Astrocyte (in vitro differentiated cells and primary cell): ENCODE results near the gene ANKRD13C. TPM values are rescaled to one million over a fixed set of nuclear protein-coding genes. Genes with fewer than 3 reads are reported as not detected.

Experiments used
- DNase-seq: peaks from one replicate; pipeline ENCODE4 v3.0.0-alpha.2; 2010; ENCODE audit warnings: low read depth
- FAIRE-seq: peaks from 2 replicates; lab custom pipeline; 2011; peaks lifted over from hg19 to GRCh38; lab: Jason Lieb, UNC
- H2AFZ ChIP-seq: 2 replicates; pipeline ENCODE4 v1.6.0; 2012; ENCODE audit warnings: low read depth, low read length, inconsistent platforms
- H3K27ac ChIP-seq: 2 replicates; pipeline ENCODE4 v1.5.1; 2011; ENCODE audit warnings: low read depth, low read length, inconsistent platforms
- H3K27me3 ChIP-seq: 2 replicates; pipeline ENCODE4 v1.6.0; 2011; ENCODE audit warnings: low read length, inconsistent platforms; ENCODE audit not compliant: insufficient read depth
- H3K36me3 ChIP-seq: 2 replicates; pipeline ENCODE4 v1.5.1; 2011; ENCODE audit warnings: low read length, inconsistent platforms; ENCODE audit not compliant: insufficient read depth
- H3K4me1 ChIP-seq: 2 replicates; pipeline ENCODE4 v1.5.1; 2011; ENCODE audit warnings: low read length, inconsistent platforms; ENCODE audit not compliant: insufficient read depth
- H3K4me2 ChIP-seq: 2 replicates; pipeline ENCODE4 v1.6.0; 2012; ENCODE audit warnings: low read length, inconsistent platforms
- H3K4me3 ChIP-seq: 2 replicates; pipeline ENCODE4 v1.5.1; 2011; ENCODE audit warnings: low read depth, mild to moderate bottlenecking, low read length, inconsistent platforms; ENCODE audit not compliant: insufficient read depth
- H3K79me2 ChIP-seq: 2 replicates; pipeline ENCODE4 v1.6.0; 2012; ENCODE audit warnings: mild to moderate bottlenecking, low read length, inconsistent platforms; ENCODE audit not compliant: insufficient read depth
- H3K9ac ChIP-seq: 2 replicates; pipeline ENCODE4 v1.6.0; 2012; ENCODE audit warnings: mild to moderate bottlenecking, low read length, inconsistent platforms
- H3K9me3 ChIP-seq: 2 replicates; pipeline ENCODE4 v1.5.1; 2012; ENCODE audit warnings: low read depth, mild to moderate bottlenecking, low read length, inconsistent platforms; ENCODE audit not compliant: insufficient read depth
- H4K20me1 ChIP-seq: 2 replicates; pipeline ENCODE4 v1.6.0; 2012; ENCODE audit warnings: low read length, inconsistent platforms; ENCODE audit not compliant: insufficient read depth
- H3K27ac Mint-ChIP-seq: one replicate; pipeline ENCODE4 v1.8.0; 2021; ENCODE audit warnings: mild to moderate bottlenecking, mixed read lengths; ENCODE audit not compliant: unreplicated experiment
- H3K27me3 Mint-ChIP-seq: one replicate; pipeline ENCODE4 v1.8.0; 2021; ENCODE audit warnings: low read depth, mixed read lengths; ENCODE audit not compliant: unreplicated experiment
- H3K36me3 Mint-ChIP-seq: one replicate; pipeline ENCODE4 v1.8.0; 2021; ENCODE audit warnings: low read depth, mixed read lengths; ENCODE audit not compliant: unreplicated experiment
- H3K4me1 Mint-ChIP-seq: one replicate; pipeline ENCODE4 v1.8.0; 2021; ENCODE audit warnings: low read depth, mixed read lengths; ENCODE audit not compliant: unreplicated experiment
- H3K4me3 Mint-ChIP-seq: one replicate; pipeline ENCODE4 v1.8.0; 2021; ENCODE audit warnings: mild to moderate bottlenecking, moderate library complexity, mixed read lengths; ENCODE audit not compliant: unreplicated experiment
- H3K9me3 Mint-ChIP-seq: one replicate; pipeline ENCODE4 v1.8.0; 2021; ENCODE audit warnings: mild to moderate bottlenecking, mixed read lengths; ENCODE audit not compliant: unreplicated experiment
- CTCF ChIP-seq: IDR thresholded peaks from 2 replicates; pipeline ENCODE4 v1.5.1; 2011; ENCODE audit warnings: low read depth, mild to moderate bottlenecking, inconsistent platforms, low read length, moderate library complexity; ENCODE audit not compliant: insufficient read depth
- EZH2 ChIP-seq: IDR thresholded peaks from 2 replicates; pipeline ENCODE4 v1.6.1; 2012; ENCODE audit warnings: mild to moderate bottlenecking, low read length, inconsistent platforms; ENCODE audit not compliant: insufficient read depth
- total RNA-seq: library from RNA; stranded (reverse); gene quantifications from 2 replicates; pipeline ENCODE4 v1.2.1, GENCODE V29; 2021

ANKRD13C gene
- total RNA-seq, 1 donor from 2014 or later = 22.0 TPM

DNA sequence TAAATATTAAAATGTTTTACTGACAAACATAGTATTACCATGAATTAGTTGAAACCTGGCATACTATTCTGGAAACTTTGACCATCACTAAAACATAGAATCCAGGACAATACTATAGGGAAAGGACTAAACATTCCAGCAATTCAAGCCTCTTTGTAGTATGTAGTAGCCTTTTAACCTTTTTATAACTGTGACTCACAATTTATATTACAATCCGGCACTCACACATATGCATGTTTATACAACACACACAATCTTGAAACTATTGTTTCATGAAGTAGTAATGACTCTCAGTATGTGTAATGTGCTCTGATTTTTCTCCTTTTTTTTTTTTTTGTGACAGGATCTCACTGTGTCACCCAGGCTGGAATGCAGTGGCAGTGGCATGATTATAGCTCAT, 64.3 kb downstream of the ANKRD13C start:
- H3K27me3 ChIP-seq = no peaks in the 10 kb centered on the region
- no peak overlapping the region for H2AFZ ChIP-seq
- H3K36me3 Mint-ChIP-seq = no peaks in the 10 kb centered on the region
- TF ChIP-seq EZH2 = no peak
- no peak for TF ChIP-seq CTCF
- H3K4me3 ChIP-seq = no peak overlapping the region
- no peak overlapping the region for H3K4me3 Mint-ChIP-seq
- no peak overlapping the region for H3K9ac ChIP-seq
- DNase-seq (peak; percentile 23), FAIRE-seq (no peak)
- H3K27me3 Mint-ChIP-seq = no peaks in the 10 kb centered on the region
- peaks cover 4% of the 10 kb centered on the region for H4K20me1 ChIP-seq
- H3K4me1 Mint-ChIP-seq = no peaks in the 10 kb centered on the region
- no peak overlapping the region for H3K27ac ChIP-seq
- peaks cover 3% of the 10 kb centered on the region for H3K79me2 ChIP-seq
- H3K36me3 ChIP-seq = peaks cover 17% of the 10 kb centered on the region
- no peak overlapping the region for H3K27ac Mint-ChIP-seq
- H3K9me3 Mint-ChIP-seq = no peaks in the 10 kb centered on the region
- no peak overlapping the region for H3K4me2 ChIP-seq
- no peaks in the 10 kb centered on the region for H3K9me3 ChIP-seq
- no peaks in the 10 kb centered on the region for H3K4me1 ChIP-seq

DNA sequence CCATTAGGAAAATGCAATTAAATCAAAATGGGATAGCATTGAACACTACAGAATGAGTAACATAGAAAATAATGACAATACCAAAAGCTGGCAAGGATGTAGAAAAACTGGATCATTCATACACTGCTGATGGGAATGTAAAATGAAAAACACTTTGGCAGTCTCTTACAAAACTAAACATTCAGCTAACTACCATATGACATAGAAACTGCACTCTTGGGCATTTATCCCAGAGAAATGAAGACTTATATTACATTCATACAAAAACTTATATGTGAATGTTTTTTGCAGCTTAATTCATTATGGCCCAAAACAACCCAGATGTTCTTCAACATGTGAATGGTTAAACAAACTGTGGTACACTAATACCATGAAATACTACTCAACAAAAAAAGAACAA, 66.4 kb downstream of the ANKRD13C start:
- Histone ChIP-seq H3K4me2 (no peak overlapping the region), H2AFZ (no peak overlapping the region), H3K36me3 (peaks cover 9% of the 10 kb centered on the region), H3K4me3 (no peak overlapping the region), H3K27me3 (no peaks in the 10 kb centered on the region), H3K9me3 (no peaks in the 10 kb centered on the region), H3K4me1 (no peaks in the 10 kb centered on the region), H3K27ac (no peak overlapping the region), H3K9ac (no peak overlapping the region), H3K79me2 (no peaks in the 10 kb centered on the region), H4K20me1 (peaks cover under 1% of the 10 kb centered on the region)
- Mint-ChIP-seq H3K4me1 (no peaks in the 10 kb centered on the region), H3K27me3 (no peaks in the 10 kb centered on the region), H3K4me3 (no peak overlapping the region), H3K27ac (no peak overlapping the region), H3K9me3 (no peaks in the 10 kb centered on the region), H3K36me3 (no peaks in the 10 kb centered on the region)
- no peak for FAIRE-seq
- TF ChIP-seq CTCF (no peak), EZH2 (no peak)
- DNase-seq = no peak

DNA sequence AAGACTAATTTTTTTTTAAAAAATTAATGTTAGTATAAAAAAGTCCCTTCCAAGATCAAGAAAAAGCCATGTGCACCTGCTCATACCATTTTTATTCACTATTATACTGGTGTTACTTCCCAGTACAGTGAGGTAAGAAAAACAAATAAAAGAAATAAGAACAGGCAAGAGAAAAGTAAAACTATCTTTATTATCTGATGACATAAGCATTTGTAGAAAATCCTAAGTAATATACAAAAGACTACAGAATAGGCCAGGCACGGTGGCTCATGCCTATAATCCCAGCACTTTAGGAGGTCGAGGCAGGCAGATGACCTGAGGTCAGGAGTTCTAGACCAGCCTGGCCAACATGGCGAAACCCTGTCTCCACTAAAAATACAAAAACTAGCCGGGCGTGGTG, 68.1 kb downstream of the ANKRD13C start:
- Histone ChIP-seq H3K4me3 (no peak overlapping the region), H3K79me2 (no peaks in the 10 kb centered on the region), H3K36me3 (peaks cover 2% of the 10 kb centered on the region), H3K4me1 (no peaks in the 10 kb centered on the region), H3K27ac (no peak overlapping the region), H3K4me2 (no peak overlapping the region), H2AFZ (no peak overlapping the region), H4K20me1 (no peaks in the 10 kb centered on the region), H3K27me3 (no peaks in the 10 kb centered on the region), H3K9me3 (no peaks in the 10 kb centered on the region), H3K9ac (no peak overlapping the region)
- H3K9me3 Mint-ChIP-seq = no peaks in the 10 kb centered on the region
- no peaks in the 10 kb centered on the region for H3K27me3 Mint-ChIP-seq
- no peak overlapping the region for H3K27ac Mint-ChIP-seq
- TF ChIP-seq EZH2 (no peak), CTCF (no peak)
- FAIRE-seq = no peak
- no peaks in the 10 kb centered on the region for H3K4me1 Mint-ChIP-seq
- DNase-seq = no peak
- no peaks in the 10 kb centered on the region for H3K36me3 Mint-ChIP-seq
- no peak overlapping the region for H3K4me3 Mint-ChIP-seq
